OCI-LY3 (cell line): Measurements from ENCODE around the gene PCAT6.
"Not testable (repeated sequence)": the region's sequence is repeated elsewhere in the genome, so short reads cannot be mapped to it uniquely, and the experiment has no call there.

Experiments used
- H2AFZ ChIP-seq: fragments of 200-600, 300-600 bp; shearing (Covaris generic); 2 replicates; pipeline ENCODE4 v1.6.0; 2014; ENCODE audit warnings: antibody characterized with exemption, low read depth, low read length
- H3K27ac ChIP-seq: fragments of 200-600, 300-600 bp; sonication (generic); 2 replicates; pipeline ENCODE4 v1.5.1; 2014; ENCODE audit warnings: mild to moderate bottlenecking, low read length, moderate library complexity, mixed read lengths
- H3K27me3 ChIP-seq: fragments of 200-600, 300-600 bp; sonication (generic); 2 replicates; pipeline ENCODE4 v1.6.1; 2014; ENCODE audit warnings: low read depth, low read length, mixed read lengths
- H3K36me3 ChIP-seq: fragments of 200-600, 300-600 bp; sonication (generic); replicated peaks from 2 replicates; pipeline ENCODE3; 2014; ENCODE audit warnings: low read depth, low read length, mixed read lengths
- H3K4me1 ChIP-seq: fragments of 300-600, 200-600 bp; sonication (generic); 2 replicates; pipeline ENCODE4 v1.6.1; 2014; ENCODE audit warnings: low read length, mixed read lengths
- H3K4me2 ChIP-seq: fragments of 200-600, 300-600 bp; sonication (generic); 2 replicates; pipeline ENCODE4 v1.6.1; 2014; ENCODE audit warnings: low read length, mixed read lengths
- H3K4me3 ChIP-seq: fragments of 300-600, 200-600 bp; sonication (generic); 2 replicates; pipeline ENCODE4 v1.5.1; 2014; ENCODE audit warnings: antibody characterized with exemption, mild to moderate bottlenecking, low read length, moderate library complexity
- H3K79me2 ChIP-seq: fragments of 300-600, 200-600 bp; shearing (Covaris generic); 2 replicates; pipeline ENCODE4 v1.6.1; 2014; ENCODE audit warnings: mild to moderate bottlenecking, low read length, mixed read lengths
- H3K9ac ChIP-seq: fragments of 300-600, 200-600 bp; shearing (Covaris generic); 2 replicates; pipeline ENCODE4 v1.6.0; 2014; ENCODE audit warnings: mild to moderate bottlenecking, low read length, moderate library complexity
- H3K9me3 ChIP-seq: fragments of 200-600, 300-600 bp; shearing (Covaris generic); 2 replicates; pipeline ENCODE4 v1.6.1; 2014; ENCODE audit warnings: low read length, mixed read lengths; ENCODE audit not compliant: insufficient read depth
- H4K20me1 ChIP-seq: fragments of 200-600, 300-600 bp; sonication (generic); 2 replicates; pipeline ENCODE4 v1.6.1; 2016; ENCODE audit warnings: low read length, mixed read lengths; ENCODE audit not compliant: insufficient read depth
- EZH2phosphoT487 ChIP-seq: fragments of 200-600 bp; shearing (Covaris generic); IDR thresholded peaks from 2 replicates; pipeline ENCODE4 v1.6.1; 2018; ENCODE audit warnings: antibody characterized with exemption, mixed run types, low read depth
- TF ChIP-seq, protein P1 (sequence below): fragments of 200-600, 300-600 bp; sonication (generic); IDR thresholded peaks from 2 replicates; pipeline ENCODE4 v1.5.1; 2014; ENCODE audit warnings: antibody characterized with exemption, low read length, low read depth

PCAT6 gene

DNA sequence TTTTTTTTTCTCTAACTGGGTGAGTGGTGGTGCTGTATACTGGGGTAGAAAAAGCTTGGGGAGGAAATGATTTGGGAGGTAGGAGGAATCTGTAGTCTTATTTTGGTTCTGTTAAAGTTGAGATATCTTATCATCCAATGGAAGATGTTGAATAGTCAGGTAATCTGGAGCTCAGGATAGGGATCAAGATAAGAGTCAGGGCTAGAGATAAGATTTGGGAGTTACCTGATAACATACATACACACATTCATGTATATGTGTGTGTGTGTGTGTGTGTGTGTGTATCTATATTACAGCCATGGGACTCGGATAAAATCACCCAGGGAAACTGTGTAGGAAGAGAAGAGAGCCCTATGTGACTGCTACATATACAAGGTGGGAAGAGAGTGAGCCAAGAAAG is 8.1 kb downstream of the PCAT6 start:
- Histone ChIP-seq H3K4me1 (peaks cover 14% of the 10 kb centered on the region), H3K36me3 (no peaks in the 10 kb centered on the region), H3K9ac (no peak overlapping the region), H3K27ac (no peak overlapping the region), H3K9me3 (no peaks in the 10 kb centered on the region), H3K79me2 (no peaks in the 10 kb centered on the region), H2AFZ (no peak overlapping the region), H4K20me1 (no peaks in the 10 kb centered on the region), H3K4me3 (peak overlapping the region; percentile 61), H3K27me3 (peaks cover 55% of the 10 kb centered on the region), H3K4me2 (peak overlapping the region; percentile 79)
- no peak for TF ChIP-seq EZH2phosphoT487
- TF ChIP-seq, protein P1, sequence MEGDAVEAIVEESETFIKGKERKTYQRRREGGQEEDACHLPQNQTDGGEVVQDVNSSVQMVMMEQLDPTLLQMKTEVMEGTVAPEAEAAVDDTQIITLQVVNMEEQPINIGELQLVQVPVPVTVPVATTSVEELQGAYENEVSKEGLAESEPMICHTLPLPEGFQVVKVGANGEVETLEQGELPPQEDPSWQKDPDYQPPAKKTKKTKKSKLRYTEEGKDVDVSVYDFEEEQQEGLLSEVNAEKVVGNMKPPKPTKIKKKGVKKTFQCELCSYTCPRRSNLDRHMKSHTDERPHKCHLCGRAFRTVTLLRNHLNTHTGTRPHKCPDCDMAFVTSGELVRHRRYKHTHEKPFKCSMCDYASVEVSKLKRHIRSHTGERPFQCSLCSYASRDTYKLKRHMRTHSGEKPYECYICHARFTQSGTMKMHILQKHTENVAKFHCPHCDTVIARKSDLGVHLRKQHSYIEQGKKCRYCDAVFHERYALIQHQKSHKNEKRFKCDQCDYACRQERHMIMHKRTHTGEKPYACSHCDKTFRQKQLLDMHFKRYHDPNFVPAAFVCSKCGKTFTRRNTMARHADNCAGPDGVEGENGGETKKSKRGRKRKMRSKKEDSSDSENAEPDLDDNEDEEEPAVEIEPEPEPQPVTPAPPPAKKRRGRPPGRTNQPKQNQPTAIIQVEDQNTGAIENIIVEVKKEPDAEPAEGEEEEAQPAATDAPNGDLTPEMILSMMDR, result no peak

DNA sequence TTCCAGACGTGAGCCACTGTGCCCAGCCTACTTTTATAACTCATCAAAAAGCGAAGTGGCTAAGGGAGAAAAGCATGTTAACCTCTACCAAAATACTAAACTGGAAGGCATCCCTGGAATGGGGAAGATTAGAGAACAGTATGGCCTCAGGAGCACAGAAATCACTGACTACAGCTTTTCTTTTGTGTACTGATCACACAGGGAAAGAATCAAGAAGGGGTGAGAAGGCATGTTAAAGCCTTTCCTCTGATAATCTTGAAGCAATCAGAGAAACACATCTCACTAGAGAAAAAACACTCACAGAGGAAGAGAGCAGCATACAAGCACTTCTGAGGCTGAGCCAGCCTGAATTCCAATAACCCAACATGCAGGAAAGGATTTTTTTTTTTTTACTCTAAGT is 10.7 kb downstream of the PCAT6 start:
- no peak for TF ChIP-seq EZH2phosphoT487
- TF ChIP-seq, protein P1, result no peak
- H2AFZ ChIP-seq, result no peak overlapping the region
- no peaks in the 10 kb centered on the region for H3K36me3 ChIP-seq
- H3K79me2 ChIP-seq, result no peaks in the 10 kb centered on the region
- H3K4me1 ChIP-seq, result peaks cover 14% of the 10 kb centered on the region
- H3K27ac ChIP-seq, result no peak overlapping the region
- no peak overlapping the region for H3K9ac ChIP-seq
- no peak overlapping the region for H3K4me3 ChIP-seq
- H3K4me2 ChIP-seq, result no peak overlapping the region
- H4K20me1 ChIP-seq, result no peaks in the 10 kb centered on the region
- peaks cover 66% of the 10 kb centered on the region for H3K27me3 ChIP-seq
- H3K9me3 ChIP-seq, result no peaks in the 10 kb centered on the region

DNA sequence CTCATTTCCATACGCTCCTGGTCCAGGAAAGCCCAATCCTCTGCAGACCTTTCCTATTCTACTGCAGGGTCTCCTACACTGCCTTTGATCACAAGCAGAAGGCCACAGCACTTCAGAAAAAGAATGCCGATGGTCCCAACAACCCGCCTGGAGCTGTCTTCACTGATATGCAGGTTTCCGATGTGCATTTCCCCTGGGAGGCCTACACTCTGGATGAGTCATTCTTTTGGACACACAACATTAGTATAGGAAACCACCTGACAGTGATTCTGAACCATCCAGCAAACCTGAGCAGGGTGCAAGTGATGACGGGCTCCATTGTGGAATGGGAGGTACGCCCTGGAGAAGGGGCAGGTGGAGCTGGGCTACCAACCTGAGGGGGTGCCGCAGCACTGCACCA is 15.0 kb downstream of the PCAT6 start:
- no peaks in the 10 kb centered on the region for H3K36me3 ChIP-seq
- H3K79me2 ChIP-seq, result no peaks in the 10 kb centered on the region
- no peaks in the 10 kb centered on the region for H3K9me3 ChIP-seq
- no peak overlapping the region for H3K4me2 ChIP-seq
- no peak for TF ChIP-seq EZH2phosphoT487
- TF ChIP-seq, protein P1, result no peak
- no peak overlapping the region for H3K27ac ChIP-seq
- H2AFZ ChIP-seq, result no peak overlapping the region
- no peak overlapping the region for H3K9ac ChIP-seq
- no peaks in the 10 kb centered on the region for H3K4me1 ChIP-seq
- H3K27me3 ChIP-seq, result peaks cover 45% of the 10 kb centered on the region
- H3K4me3 ChIP-seq, result no peak overlapping the region
- no peaks in the 10 kb centered on the region for H4K20me1 ChIP-seq

DNA sequence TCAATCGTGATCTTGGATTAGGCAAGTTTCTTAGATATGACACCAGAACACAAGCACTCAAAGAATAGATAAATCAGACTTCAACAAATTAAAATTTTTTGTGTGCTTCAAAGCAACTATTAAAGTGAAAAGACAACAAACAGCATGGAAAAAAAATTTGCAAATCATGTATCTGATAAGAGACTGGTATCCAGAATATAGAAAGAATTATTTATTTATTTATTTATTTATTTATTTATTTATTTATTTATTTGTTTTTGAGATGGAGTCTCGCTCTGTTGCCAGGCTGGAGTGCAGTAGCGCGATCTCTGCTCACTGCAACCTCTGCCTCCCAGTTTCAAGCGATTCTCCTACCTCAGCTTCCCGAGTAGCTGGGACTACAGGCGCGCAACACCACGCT is 18.5 kb downstream of the PCAT6 start:
- peaks cover 28% of the 10 kb centered on the region for H3K27me3 ChIP-seq
- H3K4me2 ChIP-seq, H3K9me3 ChIP-seq, H2AFZ ChIP-seq, H3K4me1 ChIP-seq, H3K27ac ChIP-seq, H3K4me3 ChIP-seq, H3K36me3 ChIP-seq, H3K9ac ChIP-seq, H4K20me1 ChIP-seq, H3K79me2 ChIP-seq: not testable (repeated sequence)

DNA sequence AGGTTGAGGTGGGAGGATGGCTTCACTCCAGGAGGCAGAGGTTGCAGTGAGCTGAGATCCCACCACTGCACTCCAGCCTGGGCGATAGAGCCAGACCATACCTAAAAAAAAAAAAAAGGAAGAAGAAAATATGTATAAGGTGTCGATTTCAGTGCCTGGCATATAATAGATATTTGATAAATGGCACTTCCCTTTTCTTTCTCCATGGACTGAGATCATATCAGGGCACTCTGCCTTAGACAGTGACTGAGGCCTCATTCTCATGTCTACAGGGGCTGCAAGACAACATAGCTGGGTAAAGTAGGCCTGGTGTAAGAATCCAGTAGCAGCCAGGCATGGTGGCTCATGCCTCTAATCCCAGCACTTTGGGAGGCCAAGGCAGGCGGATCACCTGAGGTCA is 21.2 kb downstream of the PCAT6 start:
- Histone ChIP-seq H3K4me1 (no peaks in the 10 kb centered on the region), H4K20me1 (no peaks in the 10 kb centered on the region), H3K9me3 (no peaks in the 10 kb centered on the region), H3K9ac (no peak overlapping the region), H2AFZ (no peak overlapping the region), H3K4me3 (no peak overlapping the region), H3K79me2 (no peaks in the 10 kb centered on the region), H3K27me3 (peaks cover 26% of the 10 kb centered on the region), H3K27ac (no peak overlapping the region), H3K4me2 (no peak overlapping the region), H3K36me3 (no peaks in the 10 kb centered on the region)
- TF ChIP-seq EZH2phosphoT487, result no peak
- TF ChIP-seq, protein P1, result no peak
